ENCODE measurements around the gene FILIP1L.

- no peak for TF ChIP-seq PATZ1 (CRISPR knock-in tag; IDR thresholded peaks at IDR 0.05; ENCODE audit: borderline replicate concordance)
- no peak for TF ChIP-seq ZC3H10 (CRISPR knock-in tag; IDR thresholded peaks at IDR 0.05)
- no peak for TF ChIP-seq ZFP30 (CRISPR knock-in tag; IDR thresholded peaks at IDR 0.05)
- no peak for TF ChIP-seq ZNF8 (CRISPR knock-in tag; IDR thresholded peaks at IDR 0.05)
- no peak for TF ChIP-seq TCF4 (CRISPR knock-in tag; IDR thresholded peaks at IDR 0.05; ENCODE audit: borderline replicate concordance)
- TF ChIP-seq CSDC2 (CRISPR knock-in tag; IDR thresholded peaks at IDR 0.05): no peak
- no peak for TF ChIP-seq TOX (CRISPR knock-in tag; IDR thresholded peaks at IDR 0.05; ENCODE audit: borderline replicate concordance)
Observed at GRCh38 chr3:99965077-99965476, 149.2 kb downstream of the FILIP1L start.
